ENCODE results near the gene PSMC4. TPM values are rescaled to one million over a fixed set of nuclear protein-coding genes. Genes with fewer than 3 reads are reported as not detected.

The PSMC4 gene
- total and polyA plus RNA-seq, 2 donors (not counting 1 experiment from before 2014, with no cell fraction given): 58.2 to 63.0 TPM

GRCh38 chr19:39935364-39935661 is 35.7 kb upstream of the PSMC4 start:
- Histone ChIP-seq H3K36me3 (replicated peaks in 1 of 2; ENCODE audit: control extremely low read depth in 1 of 2, control insufficient read depth in 1 of 2, extremely low read depth in 1 of 2, insufficient read depth in 2 of 2, low read length in 1 of 2) (no peaks in the 10 kb centered on the region), H3K4me2 (replicated peaks; ENCODE audit: low read depth, low read length, poor library complexity, severe bottlenecking) (no peak overlapping the region), H3K9me3 (ENCODE audit: control extremely low read depth in 1 of 3, control insufficient read depth in 2 of 3, insufficient read depth in 1 of 3, low read length in 2 of 3) (peaks cover 1 to 10% (median 4%) of the 10 kb centered on the region in 3 donors), H3K4me3 (ENCODE audit: control extremely low read depth in 1 of 5, extremely low read depth in 1 of 5, insufficient read depth in 1 of 5, low read depth in 2 of 5, low read length in 4 of 5) (no peak overlapping the region), H3K27ac (ENCODE audit: low read length in 2 of 2) (no peak overlapping the region), H3K4me1 (ENCODE audit: control insufficient read depth in 2 of 2, insufficient read depth in 2 of 2, low read length in 2 of 2) (peaks cover 35 to 40% of the 10 kb centered on the region in 2 donors), H3K79me2 (ENCODE audit: control insufficient read depth, insufficient read depth, low read length) (no peaks in the 10 kb centered on the region), H3K9ac (ENCODE audit: low read length) (no peak overlapping the region), H2AFZ (ENCODE audit: insufficient read depth, low read depth, low read length, poor library complexity, severe bottlenecking) (no peak overlapping the region), H3K27me3 (replicated peaks in 1 of 4; ENCODE audit: control extremely low read depth in 1 of 4, control insufficient read depth in 3 of 4, insufficient read depth in 4 of 4, low read length in 3 of 4) (no peaks in the 10 kb centered on the region), H4K20me1 (ENCODE audit: control insufficient read depth, insufficient read depth, low read length, poor library complexity, severe bottlenecking) (no peaks in the 10 kb centered on the region)
- no peak for DNase-seq
- Mint-ChIP-seq H3K9me3 (ENCODE audit: insufficient read depth) (no peaks in the 10 kb centered on the region), H3K4me1 (peaks cover 50% of the 10 kb centered on the region), H3K4me3 (no peak overlapping the region), H3K27ac (no peak overlapping the region), H3K27me3 (no peaks in the 10 kb centered on the region)
- CTCF ChIA-PET: interaction anchor here (1.2 to 3.6 kb wide), 2 partner anchors 35 to 205 kb away, joined by 3 to 23 read pairs; partner anchors contain the start of gene PSMC4
- 100% methylated on average over 3 of the region's 5 CpGs for whole genome bisulfite sequencing (ENCODE audit: insufficient coverage)
- TF ChIP-seq EZH2 (IDR thresholded peaks at IDR 0.05; ENCODE audit: borderline replicate concordance, insufficient read depth, low read depth, low read length, poor library complexity, severe bottlenecking) (no peak), CTCF (IDR thresholded peaks at IDR 0.05) (no peak)
- no peak for ATAC-seq (ENCODE audit: low read depth)
- POLR2A ChIA-PET: no interaction called here
- intact Hi-C loops (cut with micrococcal nuclease): no loop called here

- Histone ChIP-seq H3K27me3 (replicated peaks in 1 of 4; ENCODE audit: control extremely low read depth in 1 of 4, control insufficient read depth in 3 of 4, insufficient read depth in 4 of 4, low read length in 3 of 4) (no peaks in the 10 kb centered on the region), H3K36me3 (replicated peaks in 1 of 2; ENCODE audit: control extremely low read depth in 1 of 2, control insufficient read depth in 1 of 2, extremely low read depth in 1 of 2, insufficient read depth in 2 of 2, low read length in 1 of 2) (no peaks in the 10 kb centered on the region), H3K9ac (ENCODE audit: low read length) (no peak overlapping the region), H3K27ac (ENCODE audit: low read length in 2 of 2) (no peak overlapping the region), H4K20me1 (ENCODE audit: control insufficient read depth, insufficient read depth, low read length, poor library complexity, severe bottlenecking) (no peaks in the 10 kb centered on the region), H3K4me2 (replicated peaks; ENCODE audit: low read depth, low read length, poor library complexity, severe bottlenecking) (peak overlapping the region; percentile 50), H2AFZ (ENCODE audit: insufficient read depth, low read depth, low read length, poor library complexity, severe bottlenecking) (no peak overlapping the region), H3K79me2 (ENCODE audit: control insufficient read depth, insufficient read depth, low read length) (no peaks in the 10 kb centered on the region), H3K4me3 (ENCODE audit: control extremely low read depth in 1 of 5, extremely low read depth in 1 of 5, insufficient read depth in 1 of 5, low read depth in 2 of 5, low read length in 4 of 5) (no peak overlapping the region), H3K9me3 (ENCODE audit: control extremely low read depth in 1 of 3, control insufficient read depth in 2 of 3, insufficient read depth in 1 of 3, low read length in 2 of 3) (peaks cover 4 to 10% (median 5%) of the 10 kb centered on the region in 3 donors), H3K4me1 (ENCODE audit: control insufficient read depth in 2 of 2, insufficient read depth in 2 of 2, low read length in 2 of 2) (peaks cover 42 to 47% of the 10 kb centered on the region in 2 donors)
- POLR2A ChIA-PET: interaction anchor here (2.2 kb wide), 1 partner anchor 34 kb away, joined by 9 read pairs; the partner anchor contains the start of gene PSMC4
- Mint-ChIP-seq H3K27ac (no peak overlapping the region), H3K4me3 (peak overlapping the region; percentile 10), H3K9me3 (ENCODE audit: insufficient read depth) (no peaks in the 10 kb centered on the region), H3K27me3 (no peaks in the 10 kb centered on the region), H3K4me1 (peaks cover 57% of the 10 kb centered on the region)
- WGBS (ENCODE audit: insufficient coverage): 20% methylated on average over 1 of the region's 3 CpGs
- ATAC-seq (ENCODE audit: low read depth) (no peak), DNase-seq (no peak)
- CTCF ChIA-PET: interaction anchor here (1.2 to 3.6 kb wide), 4 partner anchors 9 to 204 kb away, joined by 3 to 23 read pairs (median 3); partner anchors contain the start of gene PSMC4
- TF ChIP-seq EZH2 (IDR thresholded peaks at IDR 0.05; ENCODE audit: borderline replicate concordance, insufficient read depth, low read depth, low read length, poor library complexity, severe bottlenecking) (no peak), CTCF (IDR thresholded peaks at IDR 0.05) (no peak)
- intact Hi-C loops (cut with micrococcal nuclease): loop anchor here (2.0 kb wide), 1 partner anchor 17 kb away; no protein-coding TSS in a partner anchor
Measured at GRCh38 chr19:39936020-39936419, 34.9 kb upstream of the PSMC4 start.
